H1 (cell line): ENCODE results near the gene KCNE1.

Experiments
- BRCA1 ChIP-seq: IDR thresholded peaks from 2 replicates; pipeline ENCODE4 v1.6.1; 2012; ENCODE audit warnings: low read depth, low read length, improper control_type of control experiment
- CHD2 ChIP-seq: IDR thresholded peaks from 2 replicates; pipeline ENCODE4 v1.6.1; 2012; ENCODE audit warnings: low read length, improper control_type of control experiment
- CTCF ChIP-seq, 3 experiments: IDR thresholded peaks; 1 replicate in 2 of 3; 2 replicates in 1 of 3; pipeline versions ENCODE4 v1.5.1 to v1.6.1; 2011; ENCODE audit warnings: low read length in 3 of 3, mild to moderate bottlenecking in 3 of 3, inconsistent platforms in 2 of 3, low read depth in 1 of 3, moderate library complexity in 1 of 3; ENCODE audit not compliant: insufficient read depth in 1 of 3; ENCODE audit errors: control extremely low read depth in 1 of 3
- EZH2 ChIP-seq: fragments of 200-600 bp; sonication (generic); IDR thresholded peaks from 2 replicates; pipeline ENCODE4 v1.7.1; 2012; ENCODE audit warnings: low read depth, mild to moderate bottlenecking, moderate library complexity, low read length, inconsistent platforms; ENCODE audit not compliant: severe bottlenecking
- GABPA ChIP-seq: IDR thresholded peaks from 2 replicates; pipeline ENCODE4 v1.6.1; 2011; ENCODE audit warnings: mild to moderate bottlenecking, low read length, moderate library complexity, borderline replicate concordance; ENCODE audit not compliant: insufficient read depth
- JUND ChIP-seq: IDR thresholded peaks from 2 replicates; pipeline ENCODE4 v1.6.1; 2011; ENCODE audit warnings: mild to moderate bottlenecking, improper control_type of control experiment, low read length
- KDM1A ChIP-seq: fragments of 200-600, 300-600 bp; sonication (generic); IDR thresholded peaks from 2 replicates; pipeline ENCODE4 v1.7.1; 2016; ENCODE audit warnings: mild to moderate bottlenecking, low read length, borderline replicate concordance
- POLR2AphosphoS5 ChIP-seq: IDR thresholded peaks from 2 replicates; pipeline ENCODE4 v1.6.1; 2011; ENCODE audit warnings: low read depth, low read length
- SIN3A ChIP-seq, 2 experiments: IDR thresholded peaks in 1 of 2; conservative IDR thresholded peaks in 1 of 2; 2 replicates each; pipeline ENCODE4 v1.6.1; 2011 to 2012; ENCODE audit warnings: low read length in 2 of 2, improper control_type of control experiment in 1 of 2, low read depth in 1 of 2, mild to moderate bottlenecking in 1 of 2
- SP1 ChIP-seq: IDR thresholded peaks from 2 replicates; pipeline ENCODE4 v1.6.1; 2011; ENCODE audit warnings: low read depth, low read length
- USF2 ChIP-seq: IDR thresholded peaks from 2 replicates; pipeline ENCODE4 v1.6.1; 2011; ENCODE audit warnings: low read length, improper control_type of control experiment
- YY1 ChIP-seq: IDR thresholded peaks from 2 replicates; pipeline ENCODE4 v1.6.1; 2011; ENCODE audit warnings: low read depth, mild to moderate bottlenecking, low read length

GRCh38 chr21:34498623-34499022 is 13.4 kb downstream of the KCNE1 start:
- TF ChIP-seq SIN3A (conservative IDR thresholded peaks at IDR 0.05 in 1 of 2, IDR thresholded peaks at IDR 0.05 in 1 of 2; ENCODE audit: low read depth in 1 of 2, low read length in 2 of 2) (no peak), USF2 (no peak), YY1 (no peak), POLR2AphosphoS5 (no peak), GABPA (no peak), CTCF (IDR thresholded peaks at IDR 0.05; ENCODE audit: control extremely low read depth in 1 of 3, insufficient read depth in 1 of 3, low read depth in 1 of 3, low read length in 3 of 3) (no peak), KDM1A (no peak), JUND (no peak), SP1 (no peak), BRCA1 (no peak), EZH2 (no peak), CHD2 (no peak)
